Ishikawa (cell line): Measurements from ENCODE around the gene PLCL2.

Source experiments
- EP300 ChIP-seq: IDR thresholded peaks from 2 replicates; pipeline ENCODE4 v1.6.1; 2012; ENCODE audit warnings: borderline replicate concordance
- FOXM1 ChIP-seq: IDR thresholded peaks from 2 replicates; pipeline ENCODE4 v1.6.1; 2012; ENCODE audit warnings: low read depth, borderline replicate concordance
- RAD21 ChIP-seq: IDR thresholded peaks from 2 replicates; pipeline ENCODE4 v1.6.1; 2012; ENCODE audit warnings: low read depth
- REST ChIP-seq: IDR thresholded peaks from 2 replicates; pipeline ENCODE4 v1.6.1; 2012; ENCODE audit warnings: low read depth, mild to moderate bottlenecking
- TAF1 ChIP-seq: IDR thresholded peaks from 2 replicates; pipeline ENCODE4 v1.6.1; 2012; ENCODE audit warnings: low read depth, mild to moderate bottlenecking
- TCF12 ChIP-seq: IDR thresholded peaks from 2 replicates; pipeline ENCODE4 v1.6.1; 2012; ENCODE audit warnings: low read depth
- TEAD4 ChIP-seq: IDR thresholded peaks from 2 replicates; pipeline ENCODE4 v1.6.1; 2012

- TF ChIP-seq REST (no peak), TEAD4 (no peak), TCF12 (no peak), FOXM1 (no peak), TAF1 (no peak), EP300 (no peak), RAD21 (peak; percentile 38; the same call in 1 of the 2 replicates)
Observed at GRCh38 chr3:16884084-16884747, 539 bp upstream of the PLCL2 start.
